HG03045 (cell line): Measurements from ENCODE around the gene GTF2A1.

Experiments used
- ATAC-seq: cut with Tn5 transposase; IDR thresholded peaks from one replicate; pipeline ENCODE4 v1.9.1; 2021; ENCODE audit warnings: mild to moderate bottlenecking, moderate library complexity; ENCODE audit not compliant: unreplicated experiment

The GTF2A1 gene

GRCh38 chr14:81179631-81180030 is 41.1 kb downstream of the GTF2A1 start:
- ATAC-seq: no peak

DNA sequence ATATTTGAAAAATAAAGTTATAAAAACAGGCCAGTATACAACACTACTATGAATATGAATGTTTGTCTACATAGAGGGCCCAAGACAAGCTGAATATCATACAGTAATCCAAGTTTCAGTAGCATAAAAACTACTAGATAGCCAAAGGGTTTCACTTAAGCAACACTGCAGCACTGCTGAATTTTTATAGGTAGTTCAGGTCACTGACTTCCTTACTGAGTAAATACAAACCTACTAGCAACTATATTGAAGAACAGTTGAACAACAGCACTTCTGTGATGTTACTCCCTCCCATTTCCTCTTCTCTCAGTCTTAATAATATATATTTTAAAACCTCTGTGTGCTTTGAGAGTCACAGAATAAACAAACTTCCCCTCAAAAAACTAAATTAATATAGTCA is 42.7 kb downstream of the GTF2A1 start:
- ATAC-seq: no peak

DNA sequence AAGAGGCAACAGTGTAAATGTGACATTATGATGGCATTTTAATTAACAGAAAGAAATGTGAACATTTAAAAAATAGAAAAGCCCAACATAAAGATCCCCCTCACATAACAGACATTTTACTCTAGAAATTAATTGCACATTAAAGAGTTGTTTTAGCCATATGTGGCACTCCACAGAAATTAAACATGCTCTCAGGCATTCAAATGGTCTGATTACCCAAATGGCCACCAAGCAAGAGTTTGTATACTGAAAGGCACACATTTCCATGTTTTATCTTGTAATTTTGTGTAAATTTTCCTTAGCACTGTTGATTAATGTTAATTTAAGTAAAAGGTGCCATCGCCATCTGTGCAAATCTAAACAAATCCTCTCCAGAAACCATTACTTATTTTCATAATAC is 43.5 kb downstream of the GTF2A1 start:
- ATAC-seq: no peak

- ATAC-seq: no peak
These were observed 44.5 kb downstream of the GTF2A1 start for GRCh38 chr14:81176241-81176640.

- peak; percentile 21 for ATAC-seq
These were observed 47.9 kb downstream of the GTF2A1 start for GRCh38 chr14:81172881-81173280.

GRCh38 chr14:81172353-81172752 is 48.4 kb downstream of the GTF2A1 start:
- ATAC-seq: peak; percentile 21

DNA sequence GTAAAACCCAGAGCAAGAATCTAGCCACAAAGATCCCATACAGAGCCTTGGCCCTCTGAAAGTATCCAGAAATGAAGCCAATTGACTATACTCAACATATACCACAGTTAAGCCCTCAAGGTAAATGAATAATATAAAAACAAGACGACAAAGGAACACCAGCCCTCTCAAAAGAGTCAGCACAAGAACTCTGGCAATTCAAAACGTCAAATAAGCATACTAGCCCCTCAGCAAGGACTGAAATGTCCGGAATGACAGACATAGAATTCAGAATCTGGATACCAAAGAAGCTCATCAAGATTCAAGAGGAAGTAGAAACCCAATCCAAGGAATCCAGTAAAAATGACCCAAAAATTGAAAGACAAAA is 49.9 kb downstream of the GTF2A1 start:
- ATAC-seq: no peak

DNA sequence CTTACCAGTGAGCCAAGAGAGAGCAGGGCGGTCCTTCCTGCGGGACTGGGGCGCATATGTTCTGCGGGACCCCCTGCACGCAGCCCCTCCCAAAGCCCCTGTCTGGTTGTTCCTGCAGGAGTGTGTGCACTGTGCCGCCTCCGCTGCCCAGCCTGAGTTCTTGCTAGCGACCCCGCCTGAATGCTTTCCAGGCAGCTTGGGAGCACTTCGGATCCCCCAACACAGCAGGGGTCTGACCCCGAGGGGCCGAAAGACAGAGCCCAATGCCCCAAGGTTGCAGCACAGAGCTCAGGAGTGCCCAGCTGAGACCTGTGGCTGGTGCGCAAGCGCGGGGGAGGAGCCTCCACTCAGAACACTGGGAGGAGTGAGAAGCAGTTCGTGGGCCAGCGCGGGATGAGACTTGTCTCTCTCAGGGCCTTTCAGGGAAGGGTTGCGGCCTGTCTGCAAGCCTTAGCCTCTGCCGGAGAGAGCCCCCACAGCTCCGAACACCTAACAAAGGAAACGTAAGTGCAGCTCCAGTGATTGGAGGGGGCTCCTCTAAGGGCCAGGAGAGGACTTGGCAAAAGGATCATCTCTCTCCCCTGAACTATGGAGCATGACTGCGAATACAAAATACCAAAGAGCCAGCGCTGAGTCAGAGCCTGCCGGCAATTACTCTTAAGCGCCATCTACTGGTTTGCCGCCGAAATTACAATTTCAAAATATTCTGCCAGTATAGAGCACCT is 50.5 kb downstream of the GTF2A1 start:
- ATAC-seq: peak; percentile 97

- ATAC-seq: peak; percentile 29
These were observed 51.1 kb downstream of the GTF2A1 start for GRCh38 chr14:81169711-81170103.

DNA sequence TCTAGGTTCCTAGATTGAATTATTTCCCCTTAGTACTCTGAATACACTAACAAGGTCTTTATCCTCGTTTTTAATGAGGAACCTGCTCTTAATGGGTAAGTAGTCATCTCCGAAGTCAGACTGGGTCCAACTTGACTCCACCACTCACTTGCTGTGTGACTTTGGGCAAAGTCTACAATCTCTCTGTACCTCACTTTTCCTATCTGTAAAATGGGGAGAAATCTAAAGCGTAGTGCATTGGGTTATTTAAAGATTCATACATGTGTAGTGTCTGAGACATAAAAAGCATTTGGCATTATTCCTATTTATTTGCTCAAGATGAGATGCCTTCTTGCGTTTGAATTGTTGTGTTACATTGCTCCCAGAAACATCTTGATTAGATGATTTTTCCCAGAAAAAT is 51.5 kb downstream of the GTF2A1 start:
- no peak for ATAC-seq

DNA sequence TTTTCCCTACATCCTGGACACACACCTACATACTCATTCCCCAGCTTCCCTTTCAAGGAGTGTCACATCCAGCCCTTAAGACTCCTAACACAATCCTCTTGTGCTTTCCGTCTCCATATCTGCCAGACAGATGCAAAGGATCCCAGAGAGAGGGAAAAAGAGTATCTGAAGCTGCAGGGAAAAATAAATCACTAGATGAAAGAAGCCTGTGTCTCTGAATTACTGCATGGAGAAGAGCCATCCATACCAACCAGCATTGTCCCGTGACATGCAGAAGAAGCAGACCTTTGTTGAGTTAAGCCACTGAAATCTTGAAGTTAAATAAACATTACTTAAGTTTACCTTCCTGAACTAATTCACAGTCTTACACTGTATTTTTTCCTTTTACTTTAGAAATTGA is 54.6 kb downstream of the GTF2A1 start:
- no peak for ATAC-seq

GRCh38 chr14:81165188-81165587 is 55.6 kb downstream of the GTF2A1 start:
- no peak for ATAC-seq

DNA sequence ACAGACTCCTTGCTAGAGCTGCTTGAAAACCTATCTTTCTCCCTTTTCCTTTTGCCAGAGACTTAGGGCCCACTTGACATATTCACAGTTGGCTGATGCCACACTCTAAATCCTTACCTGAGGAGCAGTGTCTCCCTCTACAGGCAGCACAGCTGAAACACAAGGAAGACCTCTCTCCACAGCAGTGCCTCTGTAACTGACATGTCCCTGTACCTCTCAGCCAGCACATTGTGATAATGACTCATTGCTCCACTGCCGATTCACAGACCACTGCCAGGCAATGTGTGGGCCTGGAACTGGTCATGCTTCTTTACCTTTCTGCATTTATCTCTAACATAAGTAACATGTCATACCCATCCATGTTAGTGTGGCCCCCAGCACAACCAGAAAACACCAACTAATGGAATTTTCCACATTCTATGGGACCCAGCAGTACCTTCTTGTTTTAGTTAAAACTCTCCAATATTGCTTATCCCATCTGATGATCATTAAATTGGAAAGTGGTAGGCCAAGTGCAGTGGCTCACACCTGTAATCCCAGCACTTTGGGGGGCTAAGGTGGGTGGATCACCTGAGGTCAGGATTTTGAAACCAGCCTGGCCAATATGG is 56.5 kb downstream of the GTF2A1 start:
- peak; percentile 95 for ATAC-seq

GRCh38 chr14:81162941-81163340 is 57.8 kb downstream of the GTF2A1 start:
- ATAC-seq: no peak

DNA sequence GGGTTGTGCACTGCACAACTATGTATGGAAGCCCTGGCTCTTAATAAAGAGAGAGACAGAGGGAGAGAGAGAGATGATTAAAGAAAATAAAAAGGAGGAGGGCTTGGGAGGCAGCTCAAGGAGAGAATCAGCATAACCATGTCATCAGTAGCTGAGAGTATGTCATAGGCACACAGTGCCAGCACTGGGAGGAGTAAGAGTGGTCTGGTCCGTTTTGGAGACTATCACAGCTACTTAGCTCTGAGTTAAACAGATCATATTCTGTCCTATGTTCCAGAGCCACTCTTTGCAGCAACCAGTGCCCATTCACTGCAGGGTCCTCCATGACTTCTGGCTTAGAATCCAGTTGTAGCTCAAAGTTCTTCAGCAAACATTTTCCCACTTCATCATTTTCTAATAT is 59.0 kb downstream of the GTF2A1 start:
- ATAC-seq: no peak

DNA sequence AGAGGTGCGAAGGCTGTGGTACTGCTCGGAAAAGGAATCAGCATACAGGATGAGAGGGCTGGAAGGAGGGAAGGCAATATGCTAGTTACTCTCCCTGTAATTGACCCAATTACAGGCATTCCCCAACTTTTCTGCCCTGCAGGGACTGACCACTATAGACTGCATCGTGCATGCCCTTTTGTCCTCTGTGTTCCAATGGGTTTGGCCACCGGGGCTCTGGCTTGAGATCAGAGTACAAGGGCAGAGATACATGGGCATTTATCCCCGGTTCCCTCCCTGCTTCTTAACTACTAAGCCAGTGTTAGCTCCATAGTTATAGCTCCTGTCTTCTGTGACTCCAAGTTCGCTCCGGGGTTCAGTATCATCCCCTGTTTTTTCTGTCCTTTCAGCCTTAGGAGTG is 59.7 kb downstream of the GTF2A1 start:
- no peak for ATAC-seq

DNA sequence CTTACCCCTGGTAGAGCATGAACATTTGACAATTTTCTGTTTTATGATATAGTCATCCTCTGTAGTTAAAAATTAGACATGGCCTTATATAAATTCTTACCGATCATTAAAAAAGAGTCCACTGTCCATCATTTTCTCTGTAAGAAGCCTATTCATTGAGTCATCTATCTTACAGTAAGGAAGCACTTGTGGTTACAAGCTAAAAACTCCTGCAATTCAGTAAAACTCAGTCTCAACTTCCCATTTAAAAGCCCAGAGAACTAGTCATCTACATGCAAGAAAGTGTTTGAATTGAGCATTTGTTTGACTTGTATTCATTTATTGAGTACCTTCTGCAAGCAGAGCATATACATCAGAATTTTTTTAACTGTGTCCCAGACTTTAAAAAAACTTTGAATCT is 63.3 kb downstream of the GTF2A1 start:
- ATAC-seq: no peak

DNA sequence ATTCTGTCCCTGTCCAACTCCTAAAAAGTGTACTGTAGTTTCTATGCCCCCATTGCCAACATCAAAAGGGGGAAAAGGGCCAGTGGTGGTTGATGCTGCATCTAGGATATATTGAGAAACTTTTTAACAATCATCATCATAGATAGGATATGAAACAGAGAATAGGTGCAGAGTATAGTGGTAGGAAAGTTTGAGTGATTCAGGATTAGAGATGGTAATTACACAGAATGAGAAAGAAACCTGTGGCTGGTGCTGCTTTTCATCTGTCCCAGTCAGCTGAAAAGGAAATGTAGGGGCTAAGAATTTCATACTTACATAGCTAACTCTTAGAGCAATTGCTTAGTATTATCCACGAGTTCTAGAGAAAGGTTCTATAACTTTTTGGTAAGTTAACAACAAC is 67.6 kb downstream of the GTF2A1 start:
- ATAC-seq: no peak

DNA sequence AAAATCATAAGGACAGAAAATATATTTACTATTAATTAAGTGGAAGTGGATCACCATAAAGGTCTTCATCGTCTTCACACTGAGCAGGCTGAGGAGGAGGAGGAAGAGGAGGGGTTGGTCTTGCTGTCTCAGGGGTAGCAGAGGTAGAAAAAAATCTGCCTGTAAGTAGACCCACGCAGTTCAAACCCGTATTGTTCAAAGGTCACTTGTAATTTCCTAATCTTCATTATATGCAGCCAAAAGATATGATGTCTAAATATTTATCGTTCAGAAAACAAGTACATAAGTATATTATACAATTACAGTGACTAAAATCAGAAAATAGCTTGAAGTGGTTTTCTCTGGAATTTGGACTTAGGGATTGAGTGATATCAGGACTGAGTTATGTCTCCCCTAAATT is 72.1 kb downstream of the GTF2A1 start:
- ATAC-seq: no peak

DNA sequence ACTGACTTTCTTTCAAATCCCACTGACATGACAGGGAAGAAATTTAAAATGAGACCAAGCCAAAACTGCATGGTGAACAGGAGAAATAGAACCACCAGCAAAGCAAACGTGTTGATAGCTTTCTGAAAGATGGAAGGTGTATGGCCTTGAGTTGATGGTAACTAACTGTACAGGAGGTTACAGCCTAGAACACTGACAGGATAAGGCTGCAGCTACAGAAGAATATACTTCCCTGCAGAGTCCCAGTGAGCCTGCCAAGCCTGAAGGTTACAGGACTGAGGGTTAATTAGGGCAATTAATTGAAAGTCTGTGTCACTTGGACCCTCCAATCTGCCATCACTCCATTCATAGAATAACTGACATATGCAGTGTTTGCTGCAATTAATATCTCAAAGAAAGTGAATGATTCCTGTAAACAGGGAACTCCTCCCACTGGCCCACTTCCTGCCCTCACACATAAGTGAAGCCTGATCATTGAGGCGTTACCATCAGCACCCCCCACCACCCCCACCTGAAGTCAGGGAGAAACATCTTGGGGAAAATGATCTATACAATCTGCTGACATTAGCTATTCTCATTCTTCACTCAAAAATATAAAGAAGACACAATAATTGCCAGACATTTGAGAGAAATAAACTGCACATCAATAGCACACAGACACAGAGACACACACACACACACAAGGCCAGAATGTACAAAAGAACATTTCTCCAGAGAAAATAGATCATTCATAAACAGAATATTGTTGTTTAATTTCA is 73.4 kb downstream of the GTF2A1 start:
- no peak for ATAC-seq

GRCh38 chr14:81144824-81145603 is 75.7 kb downstream of the GTF2A1 start:
- no peak for ATAC-seq
